ENCODE measurements around the gene SLC6A11. TPM values are rescaled to one million over a fixed set of nuclear protein-coding genes. Genes with fewer than 3 reads are reported as not detected.

The SLC6A11 gene
- total RNA-seq, 4 donors from 2014 or later, result not detected

DNA sequence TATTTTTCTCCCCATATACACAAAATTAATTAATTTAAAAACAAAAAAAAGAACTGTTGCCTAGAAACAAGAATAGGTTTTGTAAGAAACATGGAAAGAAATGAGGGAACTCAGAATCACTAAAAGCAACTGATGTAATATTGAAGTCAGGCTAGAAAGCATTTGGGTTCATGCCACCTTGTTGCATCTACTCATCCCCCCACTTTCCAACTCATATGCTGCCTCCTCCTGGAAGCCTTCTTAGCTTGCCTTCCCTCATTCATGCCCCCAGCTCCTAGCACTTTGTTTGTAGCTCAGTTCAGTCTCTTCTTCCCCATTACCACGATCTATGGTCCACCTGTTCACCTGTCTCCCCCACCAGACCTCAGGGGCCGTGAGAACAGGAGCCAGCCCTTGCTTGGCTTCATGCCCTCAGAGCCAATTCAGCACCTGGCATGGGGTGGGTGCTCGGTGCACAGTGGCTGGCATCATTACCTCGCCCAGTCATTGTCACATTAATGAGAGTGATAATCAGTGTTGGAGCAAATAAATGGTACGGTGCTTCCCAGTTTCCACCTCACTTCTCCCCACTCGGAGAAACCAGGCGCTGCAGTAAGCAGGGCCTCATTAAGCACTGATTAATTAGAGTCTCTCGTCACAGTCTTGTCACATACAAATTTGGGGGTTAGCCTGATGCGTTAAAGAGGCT, 114.1 kb downstream of the SLC6A11 start:
- ATAC-seq, result no peak

DNA sequence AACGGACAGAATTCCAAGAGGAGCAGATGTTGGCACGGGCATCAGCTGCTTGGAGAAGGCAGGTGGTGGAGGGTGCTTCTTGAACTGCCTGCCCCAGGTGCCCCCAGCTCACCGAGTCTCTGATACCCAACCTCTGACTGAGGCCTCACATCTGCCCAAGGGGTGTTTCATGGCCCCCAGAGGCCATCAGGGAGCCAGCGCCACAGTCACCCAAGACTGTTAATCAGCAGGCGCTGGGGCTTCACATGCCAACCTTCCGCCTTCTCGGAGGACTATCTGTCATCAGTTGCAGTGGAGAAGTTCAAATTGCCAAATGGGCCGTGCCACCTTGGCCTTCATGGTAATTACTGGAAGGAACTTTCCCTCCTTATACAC, 114.6 kb downstream of the SLC6A11 start:
- TF ChIP-seq POLR2A (IDR thresholded peaks at IDR 0.05), result no peak
- TF ChIP-seq, protein P1, sequence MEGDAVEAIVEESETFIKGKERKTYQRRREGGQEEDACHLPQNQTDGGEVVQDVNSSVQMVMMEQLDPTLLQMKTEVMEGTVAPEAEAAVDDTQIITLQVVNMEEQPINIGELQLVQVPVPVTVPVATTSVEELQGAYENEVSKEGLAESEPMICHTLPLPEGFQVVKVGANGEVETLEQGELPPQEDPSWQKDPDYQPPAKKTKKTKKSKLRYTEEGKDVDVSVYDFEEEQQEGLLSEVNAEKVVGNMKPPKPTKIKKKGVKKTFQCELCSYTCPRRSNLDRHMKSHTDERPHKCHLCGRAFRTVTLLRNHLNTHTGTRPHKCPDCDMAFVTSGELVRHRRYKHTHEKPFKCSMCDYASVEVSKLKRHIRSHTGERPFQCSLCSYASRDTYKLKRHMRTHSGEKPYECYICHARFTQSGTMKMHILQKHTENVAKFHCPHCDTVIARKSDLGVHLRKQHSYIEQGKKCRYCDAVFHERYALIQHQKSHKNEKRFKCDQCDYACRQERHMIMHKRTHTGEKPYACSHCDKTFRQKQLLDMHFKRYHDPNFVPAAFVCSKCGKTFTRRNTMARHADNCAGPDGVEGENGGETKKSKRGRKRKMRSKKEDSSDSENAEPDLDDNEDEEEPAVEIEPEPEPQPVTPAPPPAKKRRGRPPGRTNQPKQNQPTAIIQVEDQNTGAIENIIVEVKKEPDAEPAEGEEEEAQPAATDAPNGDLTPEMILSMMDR (IDR thresholded peaks at IDR 0.05 in 4 of 5, conservative IDR thresholded peaks at IDR 0.05 in 1 of 5), result no peak
- H3K9me3 ChIP-seq, result no peaks in the 10 kb centered on the region
- H3K36me3 ChIP-seq, result no peaks in the 10 kb centered on the region
- no peak for ATAC-seq
- intact Hi-C loops (cut with DNase I; ENCODE audit: low total_unique reads) (no loop called here), in situ Hi-C loops (cut with MboI; ENCODE audit: low sequenced_read_pairs in 4 of 4) (no loop called here)
- no peak overlapping the region for H3K4me3 ChIP-seq
- DNase-seq, result no peak
- H3K27me3 ChIP-seq, result peaks cover 0 to 8% (median 0%) of the 10 kb centered on the region in 3 donors
- no peak overlapping the region for H3K27ac ChIP-seq
- no peaks in the 10 kb centered on the region for H3K4me1 ChIP-seq

More for the DNA sequence above, 114.1 kb downstream of the SLC6A11 start:
- no peaks in the 10 kb centered on the region for H3K36me3 ChIP-seq
- TF ChIP-seq POLR2A (IDR thresholded peaks at IDR 0.05), result no peak
- TF ChIP-seq, protein P1 (IDR thresholded peaks at IDR 0.05 in 4 of 5, conservative IDR thresholded peaks at IDR 0.05 in 1 of 5), result no peak
- no peak overlapping the region for H3K4me3 ChIP-seq
- no peak overlapping the region for H3K27ac ChIP-seq
- H3K27me3 ChIP-seq, result peaks cover 0 to 8% (median 0%) of the 10 kb centered on the region in 3 donors
- intact Hi-C loops (cut with DNase I; ENCODE audit: low total_unique reads) (no loop called here), in situ Hi-C loops (cut with MboI; ENCODE audit: low sequenced_read_pairs in 4 of 4) (no loop called here)
- no peak for DNase-seq
- H3K4me1 ChIP-seq, result no peaks in the 10 kb centered on the region
- H3K9me3 ChIP-seq, result no peaks in the 10 kb centered on the region

GRCh38 chr3:10932596-10932995, 116.6 kb downstream of the SLC6A11 start:
- Histone ChIP-seq H3K9me3 (no peaks in the 10 kb centered on the region), H3K27me3 (peaks cover 0 to under 1% (median 0%) of the 10 kb centered on the region in 3 donors), H3K36me3 (no peaks in the 10 kb centered on the region), H3K27ac (no peak overlapping the region), H3K4me3 (no peak overlapping the region), H3K4me1 (no peaks in the 10 kb centered on the region)
- DNase-seq, result no peak
- TF ChIP-seq POLR2A (IDR thresholded peaks at IDR 0.05), result no peak
- TF ChIP-seq, protein P1 (IDR thresholded peaks at IDR 0.05 in 4 of 5, conservative IDR thresholded peaks at IDR 0.05 in 1 of 5), result no peak
- intact Hi-C loops (cut with DNase I; ENCODE audit: low total_unique reads) (no loop called here), in situ Hi-C loops (cut with MboI; ENCODE audit: low sequenced_read_pairs in 4 of 4) (no loop called here)
- no peak for ATAC-seq

DNA sequence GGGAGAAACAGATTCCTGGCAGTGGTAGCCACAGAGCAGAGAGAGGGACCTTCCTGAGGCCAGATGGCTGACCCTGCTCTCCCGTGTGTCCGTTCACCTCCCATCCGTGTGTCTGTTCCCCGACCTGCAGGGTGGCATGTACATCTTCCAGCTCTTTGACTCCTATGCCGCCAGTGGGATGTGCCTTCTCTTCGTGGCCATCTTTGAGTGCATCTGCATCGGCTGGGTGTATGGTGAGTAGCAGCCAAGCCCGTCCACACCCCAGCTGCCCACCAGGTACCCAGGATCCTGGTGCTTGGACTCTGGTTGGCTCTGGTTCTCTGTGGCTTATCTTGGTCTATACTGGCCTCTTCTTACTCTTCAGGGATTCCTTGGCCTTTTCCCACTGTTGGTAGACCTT, 117.0 kb downstream of the SLC6A11 start:
- Histone ChIP-seq H3K27ac (no peak overlapping the region), H3K4me1 (no peaks in the 10 kb centered on the region), H3K4me3 (no peak overlapping the region), H3K36me3 (no peaks in the 10 kb centered on the region), H3K27me3 (no peaks in the 10 kb centered on the region), H3K9me3 (no peaks in the 10 kb centered on the region)
- in situ Hi-C loops (cut with MboI; ENCODE audit: low sequenced_read_pairs in 4 of 4), result no loop called here
- DNase-seq (no peak), ATAC-seq (no peak)
- intact Hi-C loops (cut with DNase I; ENCODE audit: low total_unique reads), result no loop called here
- TF ChIP-seq, protein P1 (IDR thresholded peaks at IDR 0.05 in 4 of 5, conservative IDR thresholded peaks at IDR 0.05 in 1 of 5), result no peak
- no peak for TF ChIP-seq POLR2A (IDR thresholded peaks at IDR 0.05)

- no peak for DNase-seq
Observed at GRCh38 chr3:10933470-10933804, 117.4 kb downstream of the SLC6A11 start.

More at GRCh38 chr3:10933470-10933804, 117.4 kb downstream of the SLC6A11 start:
- Histone ChIP-seq H3K9me3 (no peaks in the 10 kb centered on the region), H3K27me3 (no peaks in the 10 kb centered on the region), H3K4me3 (no peak overlapping the region), H3K36me3 (no peaks in the 10 kb centered on the region), H3K4me1 (no peaks in the 10 kb centered on the region), H3K27ac (no peak overlapping the region)
- TF ChIP-seq, protein P1 (IDR thresholded peaks at IDR 0.05 in 4 of 5, conservative IDR thresholded peaks at IDR 0.05 in 1 of 5), result no peak
- TF ChIP-seq POLR2A (IDR thresholded peaks at IDR 0.05), result no peak
- no peak for ATAC-seq
- in situ Hi-C loops (cut with MboI; ENCODE audit: low sequenced_read_pairs in 4 of 4), result no loop called here
- intact Hi-C loops (cut with DNase I; ENCODE audit: low total_unique reads), result no loop called here

Data from gastrocnemius medialis (tissue), 4 donors.